Measurements from ENCODE around the gene FGF23.
A peak's percentile ranks its signal among the peaks of the same experiment; 100 is the strongest.

GRCh38 chr12:4320853-4321701 lies 58.4 kb downstream of the FGF23 start, which contains the start of gene TIGAR:
- TF ChIP-seq, protein P1, sequence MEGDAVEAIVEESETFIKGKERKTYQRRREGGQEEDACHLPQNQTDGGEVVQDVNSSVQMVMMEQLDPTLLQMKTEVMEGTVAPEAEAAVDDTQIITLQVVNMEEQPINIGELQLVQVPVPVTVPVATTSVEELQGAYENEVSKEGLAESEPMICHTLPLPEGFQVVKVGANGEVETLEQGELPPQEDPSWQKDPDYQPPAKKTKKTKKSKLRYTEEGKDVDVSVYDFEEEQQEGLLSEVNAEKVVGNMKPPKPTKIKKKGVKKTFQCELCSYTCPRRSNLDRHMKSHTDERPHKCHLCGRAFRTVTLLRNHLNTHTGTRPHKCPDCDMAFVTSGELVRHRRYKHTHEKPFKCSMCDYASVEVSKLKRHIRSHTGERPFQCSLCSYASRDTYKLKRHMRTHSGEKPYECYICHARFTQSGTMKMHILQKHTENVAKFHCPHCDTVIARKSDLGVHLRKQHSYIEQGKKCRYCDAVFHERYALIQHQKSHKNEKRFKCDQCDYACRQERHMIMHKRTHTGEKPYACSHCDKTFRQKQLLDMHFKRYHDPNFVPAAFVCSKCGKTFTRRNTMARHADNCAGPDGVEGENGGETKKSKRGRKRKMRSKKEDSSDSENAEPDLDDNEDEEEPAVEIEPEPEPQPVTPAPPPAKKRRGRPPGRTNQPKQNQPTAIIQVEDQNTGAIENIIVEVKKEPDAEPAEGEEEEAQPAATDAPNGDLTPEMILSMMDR (IDR thresholded peaks at IDR 0.05): no peak
- TF ChIP-seq POLR2A (IDR thresholded peaks at IDR 0.05): peak; percentile 80 to 92 (median 90)

Measured in body of pancreas (tissue), 4 donors.